ENCODE data around the gene CENPU.
A peak's percentile ranks its signal among the peaks of the same experiment; 100 is the strongest.

Gene CENPU

GRCh38 chr4:184645904-184646610 lies 87.8 kb downstream of the CENPU start:
- H3K4me3 ChIP-seq (replicated peaks; ENCODE audit: low read depth, low read length) = no peak overlapping the region
- no peak for TF ChIP-seq CTCF (IDR thresholded peaks at IDR 0.05; ENCODE audit: low read length, missing control alignments)
- no peak for DNase-seq (ENCODE audit: low read depth)

GRCh38 chr4:184644553-184645307 lies 89.2 kb downstream of the CENPU start:
- TF ChIP-seq CTCF (IDR thresholded peaks at IDR 0.05; ENCODE audit: low read length, missing control alignments) = no peak
- no peak overlapping the region for H3K4me3 ChIP-seq (replicated peaks; ENCODE audit: low read depth, low read length)
- peak; percentile 17 for DNase-seq (ENCODE audit: low read depth)

Measured in fibroblast of pulmonary artery (primary cell).